NCI-H526 (cell line): ENCODE results near the gene SLCO6A1.
"Not testable (repeated sequence)": the region's sequence is repeated elsewhere in the genome, so short reads cannot be mapped to it uniquely, and the experiment has no call there.

Experiments used
- DNase-seq, 2 experiments: peaks; one replicate each; lab custom pipeline; 2025; lab: John Stamatoyannopoulos, UW

The SLCO6A1 gene, protein sequence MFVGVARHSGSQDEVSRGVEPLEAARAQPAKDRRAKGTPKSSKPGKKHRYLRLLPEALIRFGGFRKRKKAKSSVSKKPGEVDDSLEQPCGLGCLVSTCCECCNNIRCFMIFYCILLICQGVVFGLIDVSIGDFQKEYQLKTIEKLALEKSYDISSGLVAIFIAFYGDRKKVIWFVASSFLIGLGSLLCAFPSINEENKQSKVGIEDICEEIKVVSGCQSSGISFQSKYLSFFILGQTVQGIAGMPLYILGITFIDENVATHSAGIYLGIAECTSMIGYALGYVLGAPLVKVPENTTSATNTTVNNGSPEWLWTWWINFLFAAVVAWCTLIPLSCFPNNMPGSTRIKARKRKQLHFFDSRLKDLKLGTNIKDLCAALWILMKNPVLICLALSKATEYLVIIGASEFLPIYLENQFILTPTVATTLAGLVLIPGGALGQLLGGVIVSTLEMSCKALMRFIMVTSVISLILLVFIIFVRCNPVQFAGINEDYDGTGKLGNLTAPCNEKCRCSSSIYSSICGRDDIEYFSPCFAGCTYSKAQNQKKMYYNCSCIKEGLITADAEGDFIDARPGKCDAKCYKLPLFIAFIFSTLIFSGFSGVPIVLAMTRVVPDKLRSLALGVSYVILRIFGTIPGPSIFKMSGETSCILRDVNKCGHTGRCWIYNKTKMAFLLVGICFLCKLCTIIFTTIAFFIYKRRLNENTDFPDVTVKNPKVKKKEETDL

DNA sequence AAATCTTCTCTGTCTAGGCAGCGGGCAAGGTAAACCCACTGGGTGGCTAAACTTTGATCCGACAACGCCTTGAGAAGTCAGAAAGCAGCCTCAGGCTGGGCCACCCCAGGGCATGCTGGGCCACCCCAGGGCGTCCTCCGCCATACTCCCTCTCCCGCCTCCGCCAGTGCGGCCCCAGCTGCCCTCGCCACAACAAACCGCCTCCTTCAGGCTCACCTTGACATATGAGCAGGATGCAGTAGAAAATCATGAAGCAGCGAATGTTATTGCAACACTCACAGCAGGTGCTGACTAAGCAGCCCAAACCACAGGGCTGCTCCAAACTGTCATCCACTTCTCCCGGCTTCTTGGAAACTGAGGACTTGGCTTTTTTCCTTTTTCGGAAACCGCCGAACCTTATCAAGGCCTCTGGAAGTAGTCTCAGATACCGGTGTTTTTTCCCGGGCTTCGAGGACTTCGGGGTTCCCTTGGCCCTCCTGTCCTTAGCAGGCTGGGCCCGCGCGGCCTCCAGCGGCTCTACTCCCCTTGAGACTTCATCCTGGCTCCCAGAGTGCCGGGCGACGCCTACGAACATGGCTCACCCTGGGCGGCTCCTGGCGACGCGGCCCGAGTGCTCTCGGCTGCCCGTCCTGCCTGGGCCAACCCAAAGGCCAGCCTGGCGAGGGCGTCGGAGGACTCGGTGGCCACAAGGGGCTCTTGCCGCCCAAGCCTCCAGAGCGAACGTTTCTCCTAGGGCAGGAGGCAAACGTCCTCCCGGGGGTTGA is at the start of gene SLCO6A1:
TSS of gene SLCO6A1 (minus strand) at position 731 of the 764 bp plus-strand sequence. CDS start at position 574, 157 bp downstream.
- DNase-seq = no peak

DNA sequence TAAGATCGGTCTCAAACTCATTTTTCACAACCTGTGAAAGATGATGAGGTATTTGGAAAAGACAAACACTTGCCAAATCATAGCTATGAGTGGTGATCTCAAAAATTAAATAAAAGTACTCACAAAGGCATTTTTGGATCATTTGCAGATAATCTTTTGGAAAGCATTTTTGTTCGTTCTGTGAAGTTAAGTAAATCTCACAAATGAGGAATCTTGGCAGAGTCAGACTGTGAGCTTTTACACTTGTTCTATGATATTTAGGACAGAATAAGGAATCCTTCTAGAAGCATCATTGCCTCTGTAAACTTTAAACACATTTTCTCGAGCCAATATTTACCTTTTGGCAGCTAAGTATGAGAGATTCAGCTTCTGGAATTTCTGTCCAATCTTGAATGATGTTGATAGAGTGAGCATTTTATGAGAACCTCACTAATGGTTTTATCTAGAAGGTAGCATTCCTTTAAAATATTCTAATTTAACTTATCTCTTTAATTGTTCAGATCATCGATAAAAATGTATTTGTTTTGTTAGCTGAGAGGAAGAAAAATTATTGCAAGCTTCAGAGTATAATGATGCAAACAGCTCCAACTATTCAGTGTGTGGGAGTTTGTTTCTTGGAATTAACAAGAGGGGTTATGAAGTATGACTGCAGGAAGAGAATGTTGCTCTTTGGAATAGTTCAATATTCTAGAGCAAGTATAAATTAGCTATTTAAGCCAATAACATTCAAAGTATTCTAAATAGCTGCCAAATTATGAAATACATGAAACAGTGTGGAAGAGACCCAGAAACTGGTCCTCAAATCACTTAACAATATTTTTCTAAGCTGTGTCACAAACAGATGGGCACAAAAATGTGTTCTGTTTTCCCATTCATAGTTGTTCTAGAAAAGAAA is 48.6 kb upstream of the SLCO6A1 start:
- no peak for DNase-seq

DNA sequence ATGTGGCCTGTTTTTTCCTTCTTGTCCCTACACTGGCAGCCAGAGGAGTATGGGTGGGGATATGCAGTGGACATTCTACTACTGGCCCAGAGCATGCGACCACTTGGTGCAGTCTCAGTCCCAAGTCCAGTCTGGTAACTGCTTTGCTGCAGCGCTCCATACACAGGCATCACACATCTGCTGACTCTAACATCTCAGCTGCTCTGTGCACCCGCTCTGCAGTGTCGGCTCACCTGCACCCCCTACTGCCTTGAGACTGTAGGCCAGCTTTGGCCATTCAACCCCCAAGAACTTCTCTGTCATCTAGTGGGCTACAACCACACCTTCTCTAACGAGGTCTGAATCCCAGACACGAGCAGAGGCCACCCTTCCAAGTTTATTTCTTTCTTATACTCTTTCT is 46.4 kb upstream of the SLCO6A1 start:
- peak in 1 of 2 experiments; percentile 30 for DNase-seq

DNA sequence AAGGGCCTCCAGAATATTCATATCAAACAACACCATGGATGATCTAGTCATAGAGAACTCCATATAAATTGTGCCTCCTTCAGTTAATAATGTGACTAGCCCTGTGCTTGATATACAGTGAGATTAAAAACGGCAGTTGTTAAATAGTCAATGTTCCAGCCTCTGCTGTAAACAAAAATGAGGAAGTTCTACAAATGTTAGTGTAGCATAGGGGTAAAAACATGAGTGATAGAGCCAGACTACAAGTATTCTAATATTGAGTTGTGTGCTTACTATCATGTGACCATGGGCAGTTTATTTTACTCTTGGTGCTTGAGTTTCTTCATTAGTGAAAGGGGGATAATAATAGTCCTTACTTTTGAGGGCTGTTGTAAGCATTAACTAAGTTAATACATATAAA is 43.3 kb upstream of the SLCO6A1 start:
- DNase-seq = no peak

DNA sequence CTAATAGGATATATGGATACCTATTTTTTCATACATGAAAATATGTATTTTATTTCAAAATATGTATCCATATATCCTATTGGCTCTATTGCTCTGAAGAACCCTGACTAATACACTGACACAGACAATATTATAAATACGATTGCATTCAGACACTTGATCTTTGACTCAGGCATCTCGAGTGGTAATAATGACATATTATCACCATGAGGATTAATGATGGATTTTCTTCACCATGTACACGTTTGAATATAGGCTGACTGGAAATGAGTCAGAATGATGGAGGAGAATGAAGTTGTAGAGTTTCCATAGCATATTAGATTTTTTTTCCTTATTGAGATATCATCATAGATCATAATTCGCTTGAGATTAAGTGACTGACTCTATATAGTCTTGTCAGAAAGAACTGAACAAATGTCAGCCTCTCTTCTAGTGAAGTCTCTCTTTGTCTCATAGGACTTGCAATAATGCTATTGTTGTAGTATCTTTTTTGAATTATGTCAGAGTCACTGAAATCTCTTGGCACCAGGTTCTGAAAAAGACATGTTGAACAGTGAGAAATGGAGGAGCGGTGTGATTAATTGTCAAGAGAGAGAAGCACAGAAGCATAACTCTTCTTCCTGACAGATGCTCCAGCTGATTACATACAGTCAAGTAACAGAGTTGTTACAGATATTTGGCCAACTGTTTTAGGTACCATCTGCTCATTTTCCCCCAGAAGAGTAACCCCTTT is 41.4 kb upstream of the SLCO6A1 start:
- DNase-seq = no peak

DNA sequence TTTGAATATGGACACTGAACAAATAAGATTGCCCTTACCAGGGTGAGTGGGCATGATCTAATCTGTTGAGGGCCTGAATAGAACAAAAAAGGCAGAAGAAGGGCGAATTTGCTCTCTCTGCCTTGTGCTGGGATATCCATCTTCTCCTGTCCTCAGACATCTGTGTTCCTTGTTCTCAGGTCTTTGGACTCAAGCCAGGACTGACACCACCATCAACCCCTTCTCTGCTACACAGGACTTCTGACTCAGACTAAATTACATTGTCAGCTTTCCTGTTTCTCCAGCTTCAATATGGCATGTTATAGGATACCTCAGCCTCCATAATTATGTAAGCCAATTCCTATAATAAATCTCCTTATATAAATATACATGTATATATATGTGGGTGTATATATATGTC is 40.8 kb upstream of the SLCO6A1 start:
- no peak for DNase-seq

DNA sequence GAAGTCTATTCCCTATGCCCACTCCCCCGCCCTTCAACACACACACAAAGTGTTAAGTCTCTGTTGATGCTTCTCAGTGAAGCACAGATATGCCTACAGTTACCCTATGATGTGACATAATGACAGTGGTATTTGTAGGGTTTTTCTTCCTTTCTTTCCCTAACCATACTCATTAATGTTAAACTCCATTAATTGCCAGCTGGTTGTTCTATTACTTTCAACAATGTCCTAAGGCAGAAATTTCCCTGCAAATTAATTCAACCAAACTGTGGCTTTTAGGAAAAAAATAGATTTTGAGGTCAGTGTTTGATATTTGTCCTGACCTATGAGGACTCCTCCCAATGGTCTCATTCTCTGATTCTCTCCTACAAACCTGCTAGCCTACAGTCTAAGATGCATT is 38.2 kb upstream of the SLCO6A1 start:
- DNase-seq = no peak

DNA sequence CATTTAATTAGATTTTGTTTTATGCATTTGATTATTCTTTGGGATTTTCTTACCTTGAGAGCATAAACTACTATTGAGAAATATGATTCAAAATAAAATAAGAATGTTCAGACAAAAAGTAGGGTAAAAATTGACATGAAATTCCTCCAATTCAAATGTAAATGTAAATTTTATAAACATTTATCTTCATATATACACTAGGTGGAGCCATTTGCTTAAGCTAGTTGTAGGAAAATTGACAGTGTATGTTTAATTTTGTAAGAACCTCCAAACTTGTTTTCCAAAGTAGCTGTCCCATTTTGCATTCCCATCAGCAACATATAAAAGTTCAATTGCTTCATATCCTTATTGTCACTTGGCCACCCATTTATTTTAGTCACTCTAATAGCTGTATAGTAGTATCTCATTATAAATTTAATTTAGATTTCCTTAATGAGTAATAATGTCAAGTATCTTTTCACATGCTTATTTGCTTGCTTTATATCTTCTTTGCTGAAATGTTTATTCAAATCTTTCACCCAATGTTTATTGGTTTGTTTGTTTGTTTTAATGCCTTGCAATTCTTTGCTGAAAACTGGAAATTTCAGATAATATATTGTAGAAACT is 37.6 kb upstream of the SLCO6A1 start:
- DNase-seq = peak in 1 of 2 experiments; percentile 33

DNA sequence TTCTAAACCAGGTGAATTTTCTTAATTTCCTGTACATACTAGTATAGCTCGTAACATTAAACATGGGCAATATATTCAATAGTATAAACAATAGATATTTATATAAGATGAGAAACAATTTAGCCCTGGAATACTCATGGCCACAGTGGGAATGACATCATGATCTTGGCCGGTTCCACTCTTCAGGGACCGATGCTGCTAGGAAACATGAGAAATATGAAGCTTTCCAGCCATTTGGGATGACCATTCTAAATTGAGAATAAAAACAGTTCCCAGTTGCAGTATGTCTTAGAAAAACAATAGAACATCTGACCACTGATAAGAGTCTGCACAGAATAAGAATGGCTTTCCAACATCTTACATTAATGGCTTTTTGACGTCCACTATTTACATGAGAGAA is 33.3 kb upstream of the SLCO6A1 start:
- DNase-seq = no peak

DNA sequence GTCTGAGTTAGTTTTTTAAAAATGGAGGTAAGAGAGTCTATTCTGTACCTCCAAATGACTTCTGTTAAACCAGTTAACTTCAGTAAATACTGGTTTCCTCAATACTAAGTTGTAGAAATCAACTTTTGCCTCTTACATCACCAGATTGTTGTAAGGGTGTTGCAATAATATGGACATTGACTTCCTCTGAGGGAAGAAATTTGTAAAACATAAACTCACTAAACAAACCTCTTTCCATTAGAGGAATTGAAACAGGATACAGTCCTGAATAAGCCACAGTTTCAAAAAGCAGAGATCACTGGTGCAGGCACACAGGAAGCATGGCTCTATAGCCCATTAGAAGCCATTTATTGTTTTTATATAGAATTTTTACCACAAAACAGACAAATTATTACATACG is 32.7 kb upstream of the SLCO6A1 start:
- no peak for DNase-seq

DNA sequence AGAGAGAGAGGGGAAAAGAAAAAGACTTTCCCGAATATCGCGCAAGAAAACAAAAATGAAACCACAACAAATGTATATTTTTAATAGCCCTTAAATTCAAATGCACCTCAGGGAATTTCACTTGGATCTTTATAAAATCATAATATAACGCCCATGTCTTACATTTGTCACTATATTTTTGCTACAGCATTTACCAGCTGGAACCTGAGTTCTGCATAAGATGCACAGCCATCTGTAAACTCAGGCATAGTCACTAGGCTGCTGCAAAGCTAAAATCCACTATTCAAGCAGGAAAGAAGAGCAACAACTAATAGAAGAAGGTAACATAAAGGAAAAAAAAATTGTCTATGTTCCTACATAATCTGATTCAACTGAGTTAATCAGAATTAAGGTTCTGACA is 30.6 kb upstream of the SLCO6A1 start:
- DNase-seq = no peak

DNA sequence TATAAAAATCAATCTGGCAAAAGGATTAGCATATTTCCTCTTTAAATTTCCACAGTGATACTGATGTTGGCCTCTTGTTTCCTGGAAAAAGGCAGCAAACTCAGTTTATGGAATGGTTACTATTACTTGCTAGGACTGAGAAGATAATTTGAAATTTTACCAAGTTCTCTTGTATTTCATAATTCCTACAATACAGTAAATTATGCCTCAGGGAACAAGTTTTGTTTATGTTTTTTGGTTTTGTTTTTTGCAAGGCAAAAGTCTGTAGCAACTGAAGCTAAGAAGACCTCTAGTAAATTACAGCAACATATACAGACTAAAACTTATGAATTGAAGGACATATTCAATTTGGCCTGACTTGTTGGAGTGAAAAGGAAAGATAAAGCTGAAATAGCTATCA is 30.2 kb upstream of the SLCO6A1 start:
- no peak for DNase-seq

DNA sequence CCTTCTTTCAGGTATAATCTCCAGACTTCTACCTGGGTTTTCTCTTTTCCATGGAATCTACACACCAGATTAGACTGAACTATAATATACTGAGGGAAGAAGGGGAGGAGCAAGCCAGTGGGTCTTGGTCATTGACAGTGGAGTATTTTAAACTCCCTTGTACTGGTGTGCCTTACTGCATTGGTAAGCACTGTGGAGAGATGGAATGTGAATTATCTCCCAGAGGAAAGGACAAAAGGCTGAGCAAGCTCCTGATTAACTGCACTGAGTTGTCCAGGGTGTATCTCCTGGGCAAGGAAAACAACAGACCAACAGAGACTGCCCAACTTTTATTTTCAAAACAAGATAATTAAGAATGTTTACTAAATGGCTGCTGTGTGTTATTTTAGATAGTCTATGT is 29.8 kb upstream of the SLCO6A1 start:
- DNase-seq = no peak

DNA sequence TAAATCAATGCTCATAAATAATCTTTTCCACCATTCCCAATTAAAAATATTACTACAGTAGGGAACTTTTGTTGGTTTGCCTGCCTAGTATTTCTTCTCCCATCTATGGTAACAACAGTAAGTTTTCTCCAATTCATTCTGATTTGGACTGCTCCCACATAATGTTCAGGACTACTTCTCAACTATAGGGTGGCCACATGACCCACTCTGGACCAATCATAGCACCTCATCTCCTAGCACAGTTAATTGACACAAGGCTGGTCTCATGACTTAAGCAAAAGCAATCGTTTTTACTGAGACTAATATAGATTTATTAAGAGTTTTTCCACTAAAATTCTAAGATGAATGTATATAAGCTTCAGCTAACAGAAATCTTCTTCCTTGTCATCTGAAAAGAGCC is 28.7 kb upstream of the SLCO6A1 start:
- no peak for DNase-seq

DNA sequence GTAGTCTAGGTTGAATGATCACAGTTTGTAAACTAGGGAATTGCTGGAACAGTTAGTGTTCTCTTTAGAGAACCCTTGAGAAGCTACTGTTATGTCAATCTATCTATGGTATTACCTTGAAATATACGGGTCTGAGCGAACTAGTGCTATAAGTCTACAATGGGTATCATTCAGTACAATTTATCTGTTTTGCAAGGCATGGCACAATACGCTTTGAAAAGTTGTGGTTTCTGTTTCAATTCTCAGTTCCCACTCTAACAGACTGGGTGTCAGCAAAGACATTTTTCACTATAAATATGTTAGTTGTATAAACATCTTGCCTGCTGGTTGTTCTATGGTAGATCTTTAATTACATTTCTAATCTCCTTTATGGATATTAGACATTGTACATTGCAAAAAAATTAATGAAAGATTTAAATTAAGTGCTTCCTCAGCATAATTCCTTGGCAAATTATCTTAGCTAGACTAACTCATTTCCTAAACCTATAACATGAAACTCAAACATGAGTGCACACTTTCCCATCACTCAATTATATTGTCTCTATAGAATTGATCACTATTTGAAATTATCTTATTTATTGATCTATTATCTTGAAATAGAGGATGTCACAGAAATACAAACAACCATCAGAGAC is 24.9 kb upstream of the SLCO6A1 start:
- no peak for DNase-seq

DNA sequence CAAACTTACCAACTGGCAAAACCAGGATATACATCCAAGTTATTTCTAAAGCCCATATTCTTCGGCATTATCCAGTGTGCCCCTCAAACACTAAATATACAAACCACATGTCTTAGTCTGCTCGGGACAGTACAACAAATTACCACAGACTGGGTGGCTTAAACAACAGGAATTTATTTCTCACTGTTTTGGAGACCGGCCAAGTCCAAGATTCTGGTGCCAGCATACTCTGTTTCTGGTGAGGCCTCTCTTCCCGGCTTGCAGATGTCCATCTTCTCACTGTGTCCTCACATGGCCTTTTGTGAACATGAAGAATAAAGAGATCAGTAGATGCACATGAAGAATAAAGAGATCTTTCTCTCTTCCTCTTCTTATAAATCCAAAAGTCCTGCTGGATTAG is 12.9 kb upstream of the SLCO6A1 start:
- no peak for DNase-seq

DNA sequence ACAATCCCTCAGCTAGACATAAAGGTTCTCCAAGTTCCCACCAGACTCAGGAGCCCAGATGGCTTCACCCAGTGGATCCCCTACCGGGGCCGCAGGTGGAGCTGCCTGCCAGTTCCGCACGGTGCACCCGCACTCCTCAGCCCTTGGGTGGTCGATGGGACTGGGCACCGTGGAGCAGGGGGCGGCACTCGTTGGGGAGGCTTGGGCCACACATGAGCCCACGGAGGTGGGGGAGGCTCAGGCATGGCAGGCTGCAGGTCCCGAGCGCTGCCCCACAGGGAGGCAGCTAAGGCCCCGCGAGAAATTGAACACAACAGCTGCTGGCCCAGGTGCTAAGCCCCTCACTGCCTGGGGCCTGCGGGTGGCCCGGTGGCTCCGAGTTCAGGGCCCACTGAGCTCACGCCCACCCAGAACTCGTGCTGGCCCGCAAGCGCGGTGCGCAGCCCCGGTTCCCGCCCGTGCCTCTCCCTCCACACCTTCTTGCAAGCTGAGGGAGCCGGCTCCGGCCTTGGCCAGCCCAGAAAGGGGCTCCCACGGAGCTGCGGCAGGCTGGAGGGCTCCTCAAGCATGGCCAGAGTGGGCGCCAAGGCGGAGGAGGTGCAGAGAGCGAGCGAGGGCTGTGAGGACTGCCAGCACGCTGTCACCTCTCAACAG is 7.4 kb downstream of the SLCO6A1 start:
- not testable (repeated sequence) for DNase-seq

DNA sequence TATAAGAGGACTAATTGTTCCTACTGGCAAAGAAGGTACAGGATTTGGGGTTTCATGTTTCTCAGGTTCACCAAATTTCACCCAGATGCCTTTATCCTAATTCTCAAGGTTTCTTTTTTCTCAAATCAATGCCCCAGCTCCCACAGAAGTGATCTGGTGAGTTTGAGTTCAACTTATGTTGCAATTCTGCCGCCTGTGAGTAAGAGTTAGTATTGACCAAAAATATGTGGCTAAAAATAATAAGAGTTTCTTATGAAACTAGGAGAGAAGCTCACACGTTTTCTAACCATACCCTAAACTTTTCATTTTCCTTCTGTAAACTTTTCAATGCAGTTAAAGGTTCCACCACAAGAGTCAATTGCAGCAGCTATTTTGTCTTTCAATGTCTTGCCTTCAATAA is 15.1 kb downstream of the SLCO6A1 start:
- no peak for DNase-seq

DNA sequence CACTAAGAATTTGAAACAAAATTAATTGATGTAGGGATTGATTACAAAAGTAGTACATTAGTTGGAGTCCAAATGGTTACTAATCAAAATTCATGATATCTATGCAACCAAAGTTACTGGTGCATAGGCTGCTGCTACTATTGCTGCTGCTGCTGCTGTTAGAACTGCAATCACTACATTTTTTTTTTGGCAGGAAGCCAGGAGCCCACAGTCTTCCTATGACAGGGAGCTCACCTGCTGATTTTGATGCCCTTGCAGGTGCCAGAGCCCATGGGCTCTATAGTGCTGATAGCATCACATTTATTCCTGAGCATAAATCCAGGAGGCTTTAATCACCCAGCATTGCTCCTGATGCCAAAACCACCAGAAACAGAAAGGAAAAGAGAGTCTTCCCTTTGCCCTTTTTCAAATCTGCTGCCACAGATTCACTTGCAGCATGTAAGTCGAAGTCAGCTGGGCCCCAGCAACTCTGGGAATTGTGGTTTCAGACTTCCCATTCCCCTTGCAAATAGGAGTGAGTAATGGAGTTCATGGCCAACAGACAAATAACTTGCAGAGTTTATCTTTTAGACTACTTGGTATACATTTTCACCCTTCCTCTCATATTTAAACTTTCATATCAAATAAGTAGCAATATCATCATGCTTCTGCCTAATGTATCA is 17.6 kb downstream of the SLCO6A1 start:
- no peak for DNase-seq
